K562 (cell line): ENCODE measurements around the gene MELK. TPM values are rescaled to one million over a fixed set of nuclear protein-coding genes. Genes with fewer than 3 reads are reported as not detected.

ENCODE experiments used
- AFF4 ChIP-seq: sonication (generic); formaldehyde crosslinking; IDR thresholded peaks from 2 replicates; pipeline ENCODE4 v1.8.0; 2023; ENCODE audit warnings: mild to moderate bottlenecking, missing genetic modification reagents
- CBX3 ChIP-seq, 2 experiments: IDR thresholded peaks; 1 replicate in 1 of 2; 2 replicates in 1 of 2; pipeline ENCODE4 v1.6.1; 2012; ENCODE audit warnings: inconsistent platforms in 2 of 2, low read length in 2 of 2, borderline replicate concordance in 1 of 2, control low read depth in 1 of 2
- CCNT2 ChIP-seq: IDR thresholded peaks from 2 replicates; pipeline ENCODE4 v1.6.1; 2011; ENCODE audit warnings: borderline replicate concordance, low read depth, mild to moderate bottlenecking, moderate library complexity, mixed read lengths, low read length; ENCODE audit not compliant: insufficient read length; ENCODE audit errors: extremely low read depth
- E2F1 ChIP-seq: sonication (generic); formaldehyde crosslinking; IDR thresholded peaks from 2 replicates; pipeline ENCODE4 v1.8.1; 2023; ENCODE audit warnings: mild to moderate bottlenecking, missing genetic modification reagents, moderate library complexity
- KDM5B ChIP-seq: fragments of 200-600 bp; sonication (generic); IDR thresholded peaks from 2 replicates; pipeline ENCODE4 v1.6.1; 2012; ENCODE audit warnings: low read depth, mild to moderate bottlenecking, moderate library complexity, low read length, control low read depth, inconsistent platforms; ENCODE audit not compliant: insufficient replicate concordance
- PHF8 ChIP-seq: fragments of 200-600 bp; sonication (generic); IDR thresholded peaks from 2 replicates; pipeline ENCODE4 v1.6.1; 2012; ENCODE audit warnings: mixed run types, mild to moderate bottlenecking, inconsistent platforms, low read length, moderate library complexity, borderline replicate concordance
- POLR2AphosphoS5 ChIP-seq: IDR thresholded peaks from 2 replicates; pipeline ENCODE4 v1.6.1; 2011; ENCODE audit warnings: mild to moderate bottlenecking, low read depth, low read length, moderate library complexity; ENCODE audit not compliant: control insufficient read depth, insufficient read depth
- RBFOX2 ChIP-seq: fragments of 200-400 bp; formaldehyde crosslinking; IDR thresholded peaks from 2 replicates; pipeline ENCODE4 v1.6.1; 2017; ENCODE audit warnings: low read depth, mild to moderate bottlenecking, low read length, moderate library complexity
- RFX7 ChIP-seq: fragments of 250-450 bp; sonication (Bioruptor Pico); IDR thresholded peaks from 2 replicates; pipeline ENCODE4 v1.5.1; 2021; ENCODE audit warnings: mild to moderate bottlenecking
- polyA plus RNA-seq, 8 experiments: library from polyadenylated mRNA; depleted of rRNA in 4 of 8; stranded (reverse) in 5 of 8; unstranded in 3 of 8; fragments of >200 nt; fragmentation: Nextera tagmentation in 2 of 8; fragmentation: Illumina TruSeq in 1 of 8; extraction: Ambion mirVana in 2 of 8; extraction: Trizol in 1 of 8; gene quantifications; 2 replicates each; pipeline versions ENCODE4 v1.2.1 to v1.2.3, GENCODE V29; 2011 to 2014; ENCODE audit warnings: inconsistent platforms in 1 of 8, missing spikeins in 1 of 8
- total RNA-seq, 7 experiments: library from RNA; depleted of rRNA in 6 of 7; stranded (reverse); fragments of >200 nt in 6 of 7; fragmentation: Illumina TruSeq in 2 of 7; extraction: Trizol in 2 of 7; gene quantifications; 2 replicates each; pipeline versions ENCODE4 v1.2.1 to v1.2.3, GENCODE V29; 2011 to 2021; ENCODE audit warnings: low replicate concordance in 1 of 7
- TF ChIP-seq, protein P1 (sequence below): sonication (generic); formaldehyde crosslinking; IDR thresholded peaks from 2 replicates; pipeline ENCODE4 v1.9.0; 2022; ENCODE audit warnings: mild to moderate bottlenecking, missing genetic modification reagents
- TF ChIP-seq, protein P2 (sequence below), 3 experiments: fragments of 200-800 bp in 1 of 3; fragments of 250-450 bp in 1 of 3; fragments of 450-650 bp in 1 of 3; sonication (Bioruptor Pico) in 1 of 3; sonication (Bioruptor generic) in 1 of 3; formaldehyde crosslinking in 1 of 3; IDR thresholded peaks; 2 replicates each; pipeline versions ENCODE4 v1.6.1 to v1.8.0; 2016 to 2022; ENCODE audit warnings: mild to moderate bottlenecking in 2 of 3, missing genetic modification characterization in 2 of 3, missing compliant biosample characterization in 1 of 3, moderate library complexity in 1 of 3
- TF ChIP-seq, protein P3 (sequence below): fragments of 250-450 bp; sonication (Bioruptor Pico); IDR thresholded peaks from 2 replicates; pipeline ENCODE4 v1.4.0; 2020; ENCODE audit warnings: mild to moderate bottlenecking

Gene MELK
- total and polyA plus RNA-seq, 9 of the 15 experiments (the other 6 are each of a cell fraction or from before 2014, with no cell fraction given) = 33.3 to 57.3 (median 43.8) TPM

DNA sequence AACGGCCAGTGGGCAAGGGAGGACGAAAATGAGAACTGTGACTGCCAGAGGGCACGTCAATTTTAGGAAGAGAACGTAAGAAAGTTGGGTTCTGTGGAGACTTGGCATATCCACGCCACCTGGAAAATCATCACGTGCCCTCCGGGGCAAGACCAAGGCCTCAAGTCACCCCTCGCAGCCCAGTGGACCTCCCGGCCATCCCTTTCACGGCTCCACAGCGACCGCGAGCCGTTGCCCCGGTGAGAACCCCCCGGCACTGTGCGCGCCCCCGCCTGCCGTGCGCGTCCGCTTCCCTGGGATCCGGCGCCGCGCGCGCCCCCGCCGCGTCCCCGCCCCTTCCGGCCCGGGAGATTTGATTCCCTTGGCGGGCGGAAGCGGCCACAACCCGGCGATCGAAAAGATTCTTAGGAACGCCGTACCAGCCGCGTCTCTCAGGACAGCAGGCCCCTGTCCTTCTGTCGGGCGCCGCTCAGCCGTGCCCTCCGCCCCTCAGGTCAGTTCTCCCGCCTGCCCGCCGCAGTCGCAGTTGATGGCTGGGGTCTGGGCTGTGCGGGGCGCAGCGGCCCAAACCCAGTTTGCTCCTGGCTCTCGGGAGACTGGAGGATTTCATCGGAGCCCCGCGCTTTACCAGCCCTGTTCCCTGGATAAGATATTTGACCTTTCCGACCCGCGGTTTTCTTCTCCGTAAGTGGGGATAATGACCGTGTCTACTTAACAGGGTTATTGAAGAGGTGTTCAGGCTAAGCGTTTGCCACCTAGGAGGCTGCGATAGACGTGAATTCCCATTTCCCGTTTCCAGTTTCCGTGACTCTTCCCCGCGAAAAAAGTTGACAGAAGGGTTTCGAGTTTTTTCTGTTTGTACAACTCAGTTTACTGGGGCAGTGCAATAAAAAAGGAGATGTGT, at the start of gene MELK (continued):
- TF ChIP-seq E2F1 (CRISPR knock-in tag) (no peak), CBX3 (IDR thresholded peaks at IDR 0.05; ENCODE audit: borderline replicate concordance in 1 of 2, low read length in 2 of 2) (no peak), POLR2AphosphoS5 (peak; percentile 61; the same call in 1 of the 2 replicates), RFX7 (no peak), AFF4 (CRISPR knock-in tag) (0 out of 2 replicates have a peak, but pooled peaks have one; percentile 70), CCNT2 (peak; percentile 47), PHF8 (peak; percentile 89), RBFOX2 (peak; percentile 93), KDM5B (peak; percentile 88)
- TF ChIP-seq, protein P1, sequence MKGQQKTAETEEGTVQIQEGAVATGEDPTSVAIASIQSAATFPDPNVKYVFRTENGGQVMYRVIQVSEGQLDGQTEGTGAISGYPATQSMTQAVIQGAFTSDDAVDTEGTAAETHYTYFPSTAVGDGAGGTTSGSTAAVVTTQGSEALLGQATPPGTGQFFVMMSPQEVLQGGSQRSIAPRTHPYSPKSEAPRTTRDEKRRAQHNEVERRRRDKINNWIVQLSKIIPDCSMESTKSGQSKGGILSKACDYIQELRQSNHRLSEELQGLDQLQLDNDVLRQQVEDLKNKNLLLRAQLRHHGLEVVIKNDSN = peak; percentile 49
- TF ChIP-seq, protein P2, sequence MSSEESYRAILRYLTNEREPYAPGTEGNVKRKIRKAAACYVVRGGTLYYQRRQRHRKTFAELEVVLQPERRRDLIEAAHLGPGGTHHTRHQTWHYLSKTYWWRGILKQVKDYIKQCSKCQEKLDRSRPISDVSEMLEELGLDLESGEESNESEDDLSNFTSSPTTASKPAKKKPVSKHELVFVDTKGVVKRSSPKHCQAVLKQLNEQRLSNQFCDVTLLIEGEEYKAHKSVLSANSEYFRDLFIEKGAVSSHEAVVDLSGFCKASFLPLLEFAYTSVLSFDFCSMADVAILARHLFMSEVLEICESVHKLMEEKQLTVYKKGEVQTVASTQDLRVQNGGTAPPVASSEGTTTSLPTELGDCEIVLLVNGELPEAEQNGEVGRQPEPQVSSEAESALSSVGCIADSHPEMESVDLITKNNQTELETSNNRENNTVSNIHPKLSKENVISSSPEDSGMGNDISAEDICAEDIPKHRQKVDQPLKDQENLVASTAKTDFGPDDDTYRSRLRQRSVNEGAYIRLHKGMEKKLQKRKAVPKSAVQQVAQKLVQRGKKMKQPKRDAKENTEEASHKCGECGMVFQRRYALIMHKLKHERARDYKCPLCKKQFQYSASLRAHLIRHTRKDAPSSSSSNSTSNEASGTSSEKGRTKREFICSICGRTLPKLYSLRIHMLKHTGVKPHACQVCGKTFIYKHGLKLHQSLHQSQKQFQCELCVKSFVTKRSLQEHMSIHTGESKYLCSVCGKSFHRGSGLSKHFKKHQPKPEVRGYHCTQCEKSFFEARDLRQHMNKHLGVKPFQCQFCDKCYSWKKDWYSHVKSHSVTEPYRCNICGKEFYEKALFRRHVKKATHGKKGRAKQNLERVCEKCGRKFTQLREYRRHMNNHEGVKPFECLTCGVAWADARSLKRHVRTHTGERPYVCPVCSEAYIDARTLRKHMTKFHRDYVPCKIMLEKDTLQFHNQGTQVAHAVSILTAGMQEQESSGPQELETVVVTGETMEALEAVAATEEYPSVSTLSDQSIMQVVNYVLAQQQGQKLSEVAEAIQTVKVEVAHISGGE (CRISPR knock-in tag; IDR thresholded peaks at IDR 0.05) = peak in 1 of 3 experiments; percentile 81; a peak in 2 of 6 replicates
- TF ChIP-seq, protein P3, sequence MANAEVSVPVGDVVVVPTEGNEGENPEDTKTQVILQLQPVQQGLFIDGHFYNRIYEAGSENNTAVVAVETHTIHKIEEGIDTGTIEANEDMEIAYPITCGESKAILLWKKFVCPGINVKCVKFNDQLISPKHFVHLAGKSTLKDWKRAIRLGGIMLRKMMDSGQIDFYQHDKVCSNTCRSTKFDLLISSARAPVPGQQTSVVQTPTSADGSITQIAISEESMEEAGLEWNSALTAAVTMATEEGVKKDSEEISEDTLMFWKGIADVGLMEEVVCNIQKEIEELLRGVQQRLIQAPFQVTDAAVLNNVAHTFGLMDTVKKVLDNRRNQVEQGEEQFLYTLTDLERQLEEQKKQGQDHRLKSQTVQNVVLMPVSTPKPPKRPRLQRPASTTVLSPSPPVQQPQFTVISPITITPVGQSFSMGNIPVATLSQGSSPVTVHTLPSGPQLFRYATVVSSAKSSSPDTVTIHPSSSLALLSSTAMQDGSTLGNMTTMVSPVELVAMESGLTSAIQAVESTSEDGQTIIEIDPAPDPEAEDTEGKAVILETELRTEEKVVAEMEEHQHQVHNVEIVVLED (CRISPR knock-in tag) = peak; percentile 83
